ENCODE results near the gene ELMOD3.

ELMOD3 gene

GRCh38 chr2:85420536-85421259, 66.1 kb downstream of the ELMOD3 start:
- Histone ChIP-seq H4K91ac (ENCODE audit: low read depth, low read length) (peak overlapping the region; percentile 60), H3K23ac (ENCODE audit: low read length) (no peak overlapping the region), H3K79me1 (ENCODE audit: low read length) (peaks cover 16% of the 10 kb centered on the region), H3K4me2 (ENCODE audit: low read length) (peak overlapping the region; percentile 46), H3K79me2 (ENCODE audit: control insufficient read depth, insufficient read depth, low read length, poor library complexity) (peaks cover 10% of the 10 kb centered on the region), H3K4me3 (ENCODE audit: low read depth, low read length) (no peak overlapping the region), H3K18ac (ENCODE audit: low read length) (peak overlapping the region; percentile 48), H3K27ac (ENCODE audit: low read depth, low read length) (no peak overlapping the region), H2BK12ac (ENCODE audit: low read length) (peak overlapping the region; percentile 47), H3K27me3 (ENCODE audit: insufficient read depth, low read length) (no peaks in the 10 kb centered on the region), H2BK120ac (ENCODE audit: insufficient read depth, low read length, poor library complexity) (peak overlapping the region; percentile 49), H3K36me3 (ENCODE audit: control insufficient read depth in 1 of 2, insufficient read depth in 2 of 2, low read length in 2 of 2) (no peaks in the 10 kb centered on the region), H4K8ac (ENCODE audit: low read depth, low read length) (peak overlapping the region; percentile 87), H2AFZ (ENCODE audit: insufficient read depth, low read length, poor library complexity) (peak overlapping the region; percentile 72), H4K12ac (ENCODE audit: low read depth, low read length) (peak overlapping the region; percentile 81), H3K14ac (ENCODE audit: low read length) (peak overlapping the region; percentile 47), H2AK5ac (ENCODE audit: low read length) (peak overlapping the region; percentile 12), H3K9ac (ENCODE audit: low read length) (no peak overlapping the region), H2BK5ac (ENCODE audit: low read depth, low read length, poor library complexity) (peak overlapping the region; percentile 14), H3K9me3 (ENCODE audit: insufficient read depth, low read depth, low read length) (no peaks in the 10 kb centered on the region), H3K4ac (ENCODE audit: low read depth, low read length) (peak overlapping the region; percentile 48), H3K4me1 (ENCODE audit: control insufficient read depth in 1 of 2, insufficient read depth in 2 of 2, low read length in 2 of 2) (peaks cover 13 to 19% of the 10 kb centered on the region in 2 experiments)
- DNase-seq: peak; percentile 73 to 87
- no CpG with 5 or more reads among the region's 22 CpGs for WGBS (ENCODE audit: extremely low coverage, insufficient coverage, insufficient read length)

DNA sequence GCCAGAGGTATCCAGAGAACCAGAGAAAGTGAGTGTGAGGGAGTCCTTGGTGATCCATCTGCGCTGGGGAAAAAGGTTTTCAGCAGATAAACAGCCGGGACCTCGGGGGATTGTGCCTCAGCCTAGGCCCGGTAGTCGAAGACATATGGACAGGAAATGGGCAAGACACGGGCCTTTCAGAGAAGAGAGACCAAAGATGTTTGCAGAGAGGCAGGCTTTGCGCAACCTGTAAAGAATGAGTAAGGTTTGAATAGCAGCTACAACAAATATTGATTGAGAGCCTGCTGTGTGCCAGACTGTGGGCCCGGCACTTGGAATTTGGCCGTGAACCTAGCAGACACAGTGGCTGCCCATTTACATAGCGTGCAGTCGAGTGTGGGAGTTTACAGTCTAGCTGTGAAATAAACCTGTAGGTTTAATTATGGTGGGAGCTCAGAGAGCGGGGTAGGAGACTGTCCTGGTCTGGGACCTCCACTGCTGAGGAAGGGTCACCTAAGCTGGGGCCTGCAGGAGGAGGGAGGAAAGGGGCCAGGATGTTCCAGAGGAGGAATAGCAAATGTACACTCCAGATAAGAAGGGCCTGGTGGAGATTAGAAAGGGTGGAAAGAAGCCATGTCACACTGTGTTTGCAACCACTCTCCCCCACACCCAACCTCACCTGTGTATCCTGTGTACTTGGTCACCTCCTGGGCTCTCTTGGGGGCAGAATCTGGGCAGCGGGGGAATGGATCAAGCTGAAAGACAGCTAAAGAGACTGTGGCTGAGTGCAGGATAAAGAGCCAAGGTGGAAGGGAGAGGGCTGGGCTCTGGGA, 66.9 kb downstream of the ELMOD3 start:
- H3K4me1 ChIP-seq (ENCODE audit: control insufficient read depth in 1 of 2, insufficient read depth in 2 of 2, low read length in 2 of 2): peaks cover 13 to 19% of the 10 kb centered on the region in 2 experiments
- peaks cover 16% of the 10 kb centered on the region for H3K79me1 ChIP-seq (ENCODE audit: low read length)
- no peak overlapping the region for H2BK12ac ChIP-seq (ENCODE audit: low read length)
- H3K9me3 ChIP-seq (ENCODE audit: insufficient read depth, low read depth, low read length): no peaks in the 10 kb centered on the region
- peak overlapping the region; percentile 72 for H2AFZ ChIP-seq (ENCODE audit: insufficient read depth, low read length, poor library complexity)
- peak overlapping the region; percentile 48 for H3K4ac ChIP-seq (ENCODE audit: low read depth, low read length)
- no peak overlapping the region for H3K18ac ChIP-seq (ENCODE audit: low read length)
- no peak overlapping the region for H3K23ac ChIP-seq (ENCODE audit: low read length)
- peak overlapping the region; percentile 14 for H2BK5ac ChIP-seq (ENCODE audit: low read depth, low read length, poor library complexity)
- DNase-seq: no peak
- H2BK120ac ChIP-seq (ENCODE audit: insufficient read depth, low read length, poor library complexity): peak overlapping the region; percentile 49
- peak overlapping the region; percentile 81 for H4K12ac ChIP-seq (ENCODE audit: low read depth, low read length)
- WGBS (ENCODE audit: extremely low coverage, insufficient coverage, insufficient read length): no CpG with 5 or more reads among the region's 13 CpGs
- no peak overlapping the region for H3K4me2 ChIP-seq (ENCODE audit: low read length)
- no peak overlapping the region for H3K14ac ChIP-seq (ENCODE audit: low read length)
- H2AK5ac ChIP-seq (ENCODE audit: low read length): no peak overlapping the region
- no peaks in the 10 kb centered on the region for H3K36me3 ChIP-seq (ENCODE audit: control insufficient read depth in 1 of 2, insufficient read depth in 2 of 2, low read length in 2 of 2)
- H3K27ac ChIP-seq (ENCODE audit: low read depth, low read length): no peak overlapping the region
- no peaks in the 10 kb centered on the region for H3K27me3 ChIP-seq (ENCODE audit: insufficient read depth, low read length)
- H3K4me3 ChIP-seq (ENCODE audit: low read depth, low read length): no peak overlapping the region
- peaks cover 10% of the 10 kb centered on the region for H3K79me2 ChIP-seq (ENCODE audit: control insufficient read depth, insufficient read depth, low read length, poor library complexity)
- no peak overlapping the region for H3K9ac ChIP-seq (ENCODE audit: low read length)
- peak overlapping the region; percentile 87 for H4K8ac ChIP-seq (ENCODE audit: low read depth, low read length)
- peak overlapping the region; percentile 60 for H4K91ac ChIP-seq (ENCODE audit: low read depth, low read length)

GRCh38 chr2:85422072-85422457, 67.5 kb downstream of the ELMOD3 start:
- Histone ChIP-seq H3K27ac (ENCODE audit: low read depth, low read length) (no peak overlapping the region), H4K91ac (ENCODE audit: low read depth, low read length) (no peak overlapping the region), H3K27me3 (ENCODE audit: insufficient read depth, low read length) (no peaks in the 10 kb centered on the region), H2BK5ac (ENCODE audit: low read depth, low read length, poor library complexity) (no peak overlapping the region), H3K18ac (ENCODE audit: low read length) (no peak overlapping the region), H2BK12ac (ENCODE audit: low read length) (no peak overlapping the region), H3K79me2 (ENCODE audit: control insufficient read depth, insufficient read depth, low read length, poor library complexity) (peaks cover 10% of the 10 kb centered on the region), H3K14ac (ENCODE audit: low read length) (no peak overlapping the region), H3K9me3 (ENCODE audit: insufficient read depth, low read depth, low read length) (no peaks in the 10 kb centered on the region), H2BK120ac (ENCODE audit: insufficient read depth, low read length, poor library complexity) (no peak overlapping the region), H4K8ac (ENCODE audit: low read depth, low read length) (no peak overlapping the region), H3K4me2 (ENCODE audit: low read length) (no peak overlapping the region), H3K79me1 (ENCODE audit: low read length) (peaks cover 16% of the 10 kb centered on the region), H3K4me1 (ENCODE audit: control insufficient read depth in 1 of 2, insufficient read depth in 2 of 2, low read length in 2 of 2) (peaks cover 13 to 19% of the 10 kb centered on the region in 2 experiments), H3K36me3 (ENCODE audit: control insufficient read depth in 1 of 2, insufficient read depth in 2 of 2, low read length in 2 of 2) (no peaks in the 10 kb centered on the region), H3K9ac (ENCODE audit: low read length) (no peak overlapping the region), H3K4me3 (ENCODE audit: low read depth, low read length) (no peak overlapping the region), H2AK5ac (ENCODE audit: low read length) (no peak overlapping the region), H3K4ac (ENCODE audit: low read depth, low read length) (no peak overlapping the region), H3K23ac (ENCODE audit: low read length) (no peak overlapping the region), H4K12ac (ENCODE audit: low read depth, low read length) (no peak overlapping the region), H2AFZ (ENCODE audit: insufficient read depth, low read length, poor library complexity) (no peak overlapping the region)
- no CpG with 5 or more reads among the region's 2 CpGs for WGBS (ENCODE audit: extremely low coverage, insufficient coverage, insufficient read length)
- no peak for DNase-seq

- Histone ChIP-seq H3K36me3 (ENCODE audit: control insufficient read depth in 1 of 2, insufficient read depth in 2 of 2, low read length in 2 of 2) (no peaks in the 10 kb centered on the region), H2AK5ac (ENCODE audit: low read length) (no peak overlapping the region), H3K9me3 (ENCODE audit: insufficient read depth, low read depth, low read length) (no peaks in the 10 kb centered on the region), H3K9ac (ENCODE audit: low read length) (no peak overlapping the region), H3K4me1 (ENCODE audit: control insufficient read depth in 1 of 2, insufficient read depth in 2 of 2, low read length in 2 of 2) (peaks cover 10 to 15% of the 10 kb centered on the region in 2 experiments), H3K79me2 (ENCODE audit: control insufficient read depth, insufficient read depth, low read length, poor library complexity) (peaks cover 5% of the 10 kb centered on the region), H3K18ac (ENCODE audit: low read length) (no peak overlapping the region), H4K91ac (ENCODE audit: low read depth, low read length) (no peak overlapping the region), H2BK12ac (ENCODE audit: low read length) (no peak overlapping the region), H3K4me2 (ENCODE audit: low read length) (no peak overlapping the region), H2AFZ (ENCODE audit: insufficient read depth, low read length, poor library complexity) (no peak overlapping the region), H3K79me1 (ENCODE audit: low read length) (peaks cover 9% of the 10 kb centered on the region), H3K27me3 (ENCODE audit: insufficient read depth, low read length) (no peaks in the 10 kb centered on the region), H3K14ac (ENCODE audit: low read length) (no peak overlapping the region), H4K8ac (ENCODE audit: low read depth, low read length) (no peak overlapping the region), H3K23ac (ENCODE audit: low read length) (no peak overlapping the region), H2BK5ac (ENCODE audit: low read depth, low read length, poor library complexity) (no peak overlapping the region), H3K4ac (ENCODE audit: low read depth, low read length) (no peak overlapping the region), H2BK120ac (ENCODE audit: insufficient read depth, low read length, poor library complexity) (no peak overlapping the region), H3K27ac (ENCODE audit: low read depth, low read length) (no peak overlapping the region), H3K4me3 (ENCODE audit: low read depth, low read length) (no peak overlapping the region), H4K12ac (ENCODE audit: low read depth, low read length) (no peak overlapping the region)
- WGBS (ENCODE audit: extremely low coverage, insufficient coverage, insufficient read length): no CpG with 5 or more reads among the region's 5 CpGs
- no peak for DNase-seq
These were observed 69.0 kb downstream of the ELMOD3 start for GRCh38 chr2:85423525-85423924.

All from trophoblast cell (in vitro differentiated cells and primary cell).